Right lung (tissue), 5 donors: ENCODE data around the gene PGM1. TPM values are rescaled to one million over a fixed set of nuclear protein-coding genes. Genes with fewer than 3 reads are reported as not detected.

ENCODE experiments used
- DNase-seq, 2 donors: peaks; one replicate each; pipeline ENCODE4 v3.0.0-alpha.2; 2013
- polyA plus RNA-seq, 5 donors: library from polyadenylated mRNA; unstranded; fragments of 120-200 nt; gene quantifications; one replicate each; pipeline versions ENCODE4 v1.2.1 to v1.2.3, GENCODE V29; 2013; ENCODE audit warnings: inconsistent platforms in 1 of 5, low replicate concordance in 1 of 5; ENCODE audit not compliant: insufficient read length in 5 of 5, insufficient read depth in 1 of 5

Gene PGM1
- polyA plus RNA-seq, 5 donors: 36.0 to 43.8 (median 41.7) TPM

GRCh38 chr1:63693944-63694571 is 100.8 kb downstream of the PGM1 start:
- no peak for DNase-seq

- DNase-seq: no peak
These were observed 105.0 kb downstream of the PGM1 start for GRCh38 chr1:63698001-63698838.

- no peak for DNase-seq
These were observed 108.0 kb downstream of the PGM1 start for GRCh38 chr1:63701187-63701586.

- no peak for DNase-seq
These were observed 110.5 kb downstream of the PGM1 start for GRCh38 chr1:63703701-63704107.

- no peak for DNase-seq
These were observed 111.2 kb downstream of the PGM1 start for GRCh38 chr1:63704443-63704842.

GRCh38 chr1:63705078-63705477 is 111.9 kb downstream of the PGM1 start:
- DNase-seq: no peak

GRCh38 chr1:63709267-63709828 is 116.1 kb downstream of the PGM1 start:
- DNase-seq: no peak

Other genes with a start within 250 kb of the PGM1 start
- 10 to 100 TPM; 18.9 to 28.9 (median 24.3) TPM for gene ALG6, start 225.8 kb upstream of the PGM1 start, polyA plus RNA-seq
- gene ITGB3BP, start 70.2 kb upstream of the PGM1 start, polyA plus RNA-seq: 10 to 100 TPM; 42.3 to 94.1 (median 72.6) TPM
- 10 to 100 TPM; 15.2 to 33.9 (median 27.4) TPM for gene EFCAB7, start 69.9 kb upstream of the PGM1 start, polyA plus RNA-seq
- gene ROR1, start 180.6 kb downstream of the PGM1 start, polyA plus RNA-seq: 100 to 1,000 TPM in 1 of 5 donors, 10 to 100 TPM in 4; 56.6 to 103 (median 89.0) TPM